Activated naive CD8-positive, alpha-beta T cell treated with anti-CD3 and anti-CD28 coated beads, Interleukin-2, amount 50 U/mL, for 24 hours (primary cell): ENCODE data around the gene AVPI1.
"Not testable (repeated sequence)": the region's sequence is repeated elsewhere in the genome, so short reads cannot be mapped to it uniquely, and the experiment has no call there.

ENCODE experiments used
- ATAC-seq: fragments of 150-1000 bp; cut with Tn5 transposase; one replicate; pipeline ENCODE4 v1.10.0; 2021
- DNase-seq: peaks from one replicate; pipeline ENCODE4 v3.0.0; 2021
- H3K27ac Mint-ChIP-seq: one replicate; pipeline ENCODE4 v1.8.0; 2021; ENCODE audit warnings: mild to moderate bottlenecking, mixed read lengths
- H3K27me3 Mint-ChIP-seq: one replicate; pipeline ENCODE4 v1.8.0; 2021; ENCODE audit warnings: mixed read lengths
- H3K36me3 Mint-ChIP-seq: one replicate; pipeline ENCODE4 v1.8.0; 2021; ENCODE audit warnings: low read depth, mixed read lengths
- H3K4me1 Mint-ChIP-seq: one replicate; pipeline ENCODE4 v1.8.0; 2021; ENCODE audit warnings: mixed read lengths
- H3K4me3 Mint-ChIP-seq: one replicate; pipeline ENCODE4 v1.8.0; 2021; ENCODE audit warnings: mild to moderate bottlenecking, moderate library complexity, mixed read lengths
- H3K9me3 Mint-ChIP-seq: one replicate; pipeline ENCODE4 v1.8.0; 2021; ENCODE audit warnings: mixed read lengths

AVPI1 gene

DNA sequence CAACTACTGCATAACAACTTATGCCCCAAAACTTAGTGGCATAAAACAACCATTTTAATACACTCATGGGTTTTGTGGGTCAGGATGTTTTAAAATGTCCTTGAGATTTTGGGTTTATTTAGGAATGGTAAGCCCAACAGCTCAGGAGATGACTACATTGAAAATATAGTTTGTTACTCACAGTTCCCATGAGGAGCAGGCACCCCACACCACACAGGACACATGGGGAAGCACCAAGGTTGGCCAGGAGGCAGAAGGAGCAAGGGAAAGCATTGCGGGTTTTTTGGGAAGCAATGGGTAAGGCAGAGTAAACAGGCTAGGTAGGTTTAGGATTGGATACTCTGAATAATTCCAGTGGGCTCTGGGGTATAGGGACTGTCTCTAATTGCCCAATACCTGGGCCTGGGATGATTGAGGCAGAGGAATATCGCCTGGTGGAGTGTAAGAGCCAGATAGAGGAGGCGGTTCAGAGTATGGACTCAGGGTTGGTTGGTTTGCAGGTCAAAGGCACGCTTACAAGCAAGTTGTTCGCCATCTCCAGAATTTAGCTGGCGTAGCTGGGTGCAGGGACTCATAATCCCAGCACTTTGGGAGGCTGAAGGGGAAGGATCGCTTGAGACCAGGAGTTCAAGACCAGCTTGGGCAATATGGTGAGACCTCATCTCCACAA is 16.5 kb upstream of the AVPI1 start:
- DNase-seq (no peak), ATAC-seq (no peak)
- Mint-ChIP-seq H3K36me3 (no peaks in the 10 kb centered on the region), H3K27ac (no peak overlapping the region), H3K4me1 (no peaks in the 10 kb centered on the region), H3K4me3 (no peak overlapping the region), H3K27me3 (peaks cover 12% of the 10 kb centered on the region), H3K9me3 (no peaks in the 10 kb centered on the region)

GRCh38 chr10:97701438-97702069 is 14.5 kb upstream of the AVPI1 start:
- no peak overlapping the region for H3K27ac Mint-ChIP-seq
- ATAC-seq (peak; percentile 82), DNase-seq (peak; percentile 41)
- H3K4me1 Mint-ChIP-seq = no peaks in the 10 kb centered on the region
- H3K9me3 Mint-ChIP-seq = no peaks in the 10 kb centered on the region
- H3K27me3 Mint-ChIP-seq = peaks cover 5% of the 10 kb centered on the region
- no peak overlapping the region for H3K4me3 Mint-ChIP-seq
- no peaks in the 10 kb centered on the region for H3K36me3 Mint-ChIP-seq

GRCh38 chr10:97698072-97698655 is 11.1 kb upstream of the AVPI1 start:
- not testable (repeated sequence) for H3K4me1 Mint-ChIP-seq, ATAC-seq, H3K36me3 Mint-ChIP-seq, H3K9me3 Mint-ChIP-seq, DNase-seq, H3K27me3 Mint-ChIP-seq, H3K27ac Mint-ChIP-seq, H3K4me3 Mint-ChIP-seq

- ATAC-seq = no peak
- peaks cover 2% of the 10 kb centered on the region for H3K27me3 Mint-ChIP-seq
- DNase-seq = no peak
- peaks cover 10% of the 10 kb centered on the region for H3K4me1 Mint-ChIP-seq
- H3K4me3 Mint-ChIP-seq = no peak overlapping the region
- H3K9me3 Mint-ChIP-seq = no peaks in the 10 kb centered on the region
- H3K27ac Mint-ChIP-seq = no peak overlapping the region
- no peaks in the 10 kb centered on the region for H3K36me3 Mint-ChIP-seq
Measured at GRCh38 chr10:97690133-97690532, 3.1 kb upstream of the AVPI1 start.

- DNase-seq (no peak), ATAC-seq (no peak)
- H3K4me3 Mint-ChIP-seq = no peak overlapping the region
- peaks cover 13% of the 10 kb centered on the region for H3K4me1 Mint-ChIP-seq
- H3K9me3 Mint-ChIP-seq = no peaks in the 10 kb centered on the region
- no peaks in the 10 kb centered on the region for H3K36me3 Mint-ChIP-seq
- H3K27me3 Mint-ChIP-seq = peaks cover 2% of the 10 kb centered on the region
- H3K27ac Mint-ChIP-seq = no peak overlapping the region
Measured at GRCh38 chr10:97689559-97690020, 2.5 kb upstream of the AVPI1 start.

- Mint-ChIP-seq H3K4me3 (peak overlapping the region; percentile 77), H3K27me3 (peaks cover 2% of the 10 kb centered on the region), H3K27ac (peak overlapping the region; percentile 43), H3K9me3 (no peaks in the 10 kb centered on the region), H3K36me3 (no peaks in the 10 kb centered on the region), H3K4me1 (peaks cover 13% of the 10 kb centered on the region)
- DNase-seq (no peak), ATAC-seq (no peak)
Measured at GRCh38 chr10:97687785-97688781, 1.0 kb upstream of the AVPI1 start.

DNA sequence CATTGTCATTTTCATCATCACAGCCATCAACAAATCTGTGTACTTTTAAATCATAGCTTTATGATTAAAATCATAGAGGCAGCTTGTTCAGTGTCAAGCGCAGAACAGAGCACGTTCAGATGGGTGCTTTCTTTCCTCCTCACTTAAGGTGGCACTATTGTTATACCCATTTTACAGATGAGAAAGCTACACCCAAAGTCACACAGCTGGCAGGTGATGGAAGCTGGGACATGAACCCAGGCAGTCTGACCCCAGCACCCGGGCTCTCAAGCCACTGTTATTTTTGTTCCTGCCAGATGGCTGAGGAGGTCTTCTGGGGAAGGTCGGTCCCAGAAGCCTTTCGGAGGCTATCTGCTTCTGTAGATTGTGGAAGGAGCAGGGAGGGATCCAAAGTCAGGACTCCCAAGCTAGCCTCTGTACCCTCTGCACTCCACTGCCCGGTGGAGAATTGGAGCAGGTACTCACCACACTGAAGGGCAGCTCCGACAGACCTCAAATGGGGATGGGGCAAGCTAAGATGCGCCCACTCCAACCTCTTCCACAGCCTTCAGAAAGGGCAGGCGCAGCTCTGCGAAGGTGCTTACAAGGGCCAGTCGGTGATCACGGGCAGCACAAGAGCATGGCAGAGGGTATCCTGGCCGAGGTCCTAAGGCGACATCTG is 610 bp downstream of the AVPI1 start:
- Mint-ChIP-seq H3K4me1 (peaks cover 13% of the 10 kb centered on the region), H3K4me3 (peak overlapping the region; percentile 77), H3K27ac (no peak overlapping the region), H3K36me3 (no peaks in the 10 kb centered on the region), H3K27me3 (no peaks in the 10 kb centered on the region), H3K9me3 (no peaks in the 10 kb centered on the region)
- DNase-seq (no peak), ATAC-seq (no peak)

- Mint-ChIP-seq H3K36me3 (no peaks in the 10 kb centered on the region), H3K4me1 (peaks cover 13% of the 10 kb centered on the region), H3K4me3 (no peak overlapping the region), H3K9me3 (no peaks in the 10 kb centered on the region), H3K27me3 (no peaks in the 10 kb centered on the region), H3K27ac (no peak overlapping the region)
- DNase-seq (no peak), ATAC-seq (no peak)
Measured at GRCh38 chr10:97685395-97685958, 1.6 kb downstream of the AVPI1 start.

GRCh38 chr10:97684866-97685394 is 2.1 kb downstream of the AVPI1 start:
- ATAC-seq = no peak
- no peak overlapping the region for H3K27ac Mint-ChIP-seq
- no peak overlapping the region for H3K4me3 Mint-ChIP-seq
- H3K27me3 Mint-ChIP-seq = no peaks in the 10 kb centered on the region
- H3K4me1 Mint-ChIP-seq = peaks cover 13% of the 10 kb centered on the region
- H3K9me3 Mint-ChIP-seq = no peaks in the 10 kb centered on the region
- no peaks in the 10 kb centered on the region for H3K36me3 Mint-ChIP-seq
- DNase-seq = no peak

DNA sequence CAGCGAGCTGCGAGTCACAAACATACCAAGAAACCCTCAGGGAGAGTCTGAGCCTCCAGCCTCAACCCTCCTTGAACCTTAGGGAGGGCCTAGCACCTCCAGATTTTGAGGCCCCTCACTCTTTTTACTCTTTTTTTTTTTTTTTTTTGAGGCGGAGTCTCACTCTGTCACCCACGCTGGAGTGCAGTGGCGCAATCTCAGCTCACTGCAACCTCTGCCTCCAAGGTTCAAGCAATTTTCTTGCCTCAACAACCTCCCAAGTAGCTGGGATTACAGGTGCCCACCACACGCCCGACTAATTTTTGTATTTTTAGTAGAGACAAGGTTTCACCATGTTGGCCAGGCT is 2.7 kb downstream of the AVPI1 start:
- H3K27ac Mint-ChIP-seq, H3K36me3 Mint-ChIP-seq, H3K27me3 Mint-ChIP-seq, H3K4me3 Mint-ChIP-seq, ATAC-seq, H3K9me3 Mint-ChIP-seq, DNase-seq: not testable (repeated sequence)
- peaks cover 13% of the 10 kb centered on the region for H3K4me1 Mint-ChIP-seq

DNA sequence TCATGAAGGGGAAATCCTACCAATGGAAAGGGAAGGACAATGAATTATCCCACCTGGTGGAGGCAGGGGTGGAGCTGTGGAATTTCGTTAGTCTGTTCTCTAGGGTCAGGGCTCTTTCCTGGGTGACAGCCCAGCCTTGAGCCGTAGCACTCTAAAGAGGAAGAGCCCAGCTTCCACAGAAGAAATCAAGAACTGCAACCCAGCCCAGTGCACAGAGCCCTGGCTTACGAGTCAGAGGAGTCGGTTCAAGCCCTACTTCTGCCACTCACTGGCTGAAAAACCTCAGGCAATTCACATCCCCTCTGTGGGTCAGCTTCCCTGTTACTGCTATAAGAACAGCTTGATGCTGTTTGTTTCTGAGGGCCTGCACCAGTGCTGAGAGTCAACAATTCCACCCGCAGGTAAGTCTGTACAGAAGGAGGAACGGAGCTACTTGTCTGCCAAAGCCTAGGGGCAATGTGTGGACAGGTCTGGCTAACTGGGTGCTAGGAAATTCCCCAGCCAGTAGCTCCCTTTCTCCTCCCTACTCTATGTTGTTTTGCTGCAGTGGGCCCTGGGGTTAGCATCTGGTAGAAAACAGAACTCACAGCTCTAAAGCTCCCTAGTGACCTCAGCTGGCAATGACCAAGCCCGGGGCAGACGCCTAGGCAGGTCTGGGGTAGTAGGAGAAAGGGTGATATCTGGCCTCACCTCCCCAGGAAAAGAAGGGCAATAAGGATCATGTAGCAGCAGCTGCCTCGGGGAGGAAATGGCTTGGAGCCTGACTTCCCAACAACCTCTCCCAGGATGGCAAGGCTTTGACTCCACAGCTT is 3.3 kb downstream of the AVPI1 start:
- DNase-seq (no peak), ATAC-seq (no peak)
- Mint-ChIP-seq H3K9me3 (no peaks in the 10 kb centered on the region), H3K36me3 (no peaks in the 10 kb centered on the region), H3K4me3 (no peak overlapping the region), H3K4me1 (peaks cover 13% of the 10 kb centered on the region), H3K27me3 (no peaks in the 10 kb centered on the region), H3K27ac (no peak overlapping the region)

DNA sequence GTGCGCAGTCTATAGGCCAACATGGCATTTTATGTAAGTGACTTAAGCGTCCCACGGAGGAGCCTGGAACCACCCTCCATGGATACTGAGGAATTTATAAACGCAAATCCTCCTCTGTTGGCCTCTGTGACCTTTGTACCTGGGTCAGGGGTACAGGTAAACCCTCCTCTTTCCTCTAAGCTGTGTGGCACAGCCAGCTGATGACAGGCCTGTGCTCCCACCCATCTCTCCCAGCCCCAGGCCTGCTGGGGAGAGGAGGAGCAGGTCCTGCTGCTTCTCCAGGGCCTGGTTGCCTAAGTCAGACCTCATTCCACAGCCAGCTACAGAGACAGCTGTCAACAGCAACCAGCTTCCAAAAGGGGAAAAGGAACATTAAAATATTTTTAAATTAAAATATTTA is 5.0 kb downstream of the AVPI1 start:
- Mint-ChIP-seq H3K4me3 (no peak overlapping the region), H3K4me1 (peaks cover 6% of the 10 kb centered on the region), H3K9me3 (no peaks in the 10 kb centered on the region), H3K27me3 (no peaks in the 10 kb centered on the region), H3K27ac (no peak overlapping the region), H3K36me3 (no peaks in the 10 kb centered on the region)
- ATAC-seq (no peak), DNase-seq (no peak)

DNA sequence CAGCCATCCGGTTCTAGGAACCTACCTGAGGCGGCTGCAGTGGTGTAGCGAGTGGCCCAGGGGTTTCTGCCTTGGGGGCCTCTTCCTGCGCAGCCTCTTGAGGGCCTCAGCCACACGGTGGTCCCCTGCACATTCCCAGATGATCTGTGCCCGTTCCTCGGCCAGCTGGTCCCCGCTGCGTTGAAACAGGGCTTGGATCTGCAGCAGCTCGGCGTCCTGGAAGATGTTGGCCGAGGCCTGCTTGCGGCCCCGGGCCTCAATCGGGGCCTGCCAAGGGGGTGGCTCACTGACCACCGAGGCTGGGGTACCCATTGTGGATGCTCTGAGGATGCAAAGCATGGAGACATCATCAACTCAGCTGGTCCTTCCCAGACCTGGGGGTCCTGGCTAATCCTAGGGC is 7.4 kb downstream of the AVPI1 start:
- Mint-ChIP-seq H3K27me3 (no peaks in the 10 kb centered on the region), H3K36me3 (no peaks in the 10 kb centered on the region), H3K4me3 (no peak overlapping the region), H3K27ac (no peak overlapping the region), H3K4me1 (peaks cover 3% of the 10 kb centered on the region), H3K9me3 (no peaks in the 10 kb centered on the region)
- DNase-seq = no peak
- ATAC-seq = no peak
